Epithelial cell of prostate (primary cell): ENCODE measurements around the gene MYH9.

Experiments used
- DNase-seq: peaks from one replicate; pipeline ENCODE4 v3.0.0-alpha.2; 2011; ENCODE audit warnings: low read depth, low spot score
- H3K27ac ChIP-seq: fragments of 450-650 bp; 2 replicates; pipeline ENCODE4 v1.5.1; 2017; ENCODE audit warnings: mild to moderate bottlenecking

The MYH9 gene

DNA sequence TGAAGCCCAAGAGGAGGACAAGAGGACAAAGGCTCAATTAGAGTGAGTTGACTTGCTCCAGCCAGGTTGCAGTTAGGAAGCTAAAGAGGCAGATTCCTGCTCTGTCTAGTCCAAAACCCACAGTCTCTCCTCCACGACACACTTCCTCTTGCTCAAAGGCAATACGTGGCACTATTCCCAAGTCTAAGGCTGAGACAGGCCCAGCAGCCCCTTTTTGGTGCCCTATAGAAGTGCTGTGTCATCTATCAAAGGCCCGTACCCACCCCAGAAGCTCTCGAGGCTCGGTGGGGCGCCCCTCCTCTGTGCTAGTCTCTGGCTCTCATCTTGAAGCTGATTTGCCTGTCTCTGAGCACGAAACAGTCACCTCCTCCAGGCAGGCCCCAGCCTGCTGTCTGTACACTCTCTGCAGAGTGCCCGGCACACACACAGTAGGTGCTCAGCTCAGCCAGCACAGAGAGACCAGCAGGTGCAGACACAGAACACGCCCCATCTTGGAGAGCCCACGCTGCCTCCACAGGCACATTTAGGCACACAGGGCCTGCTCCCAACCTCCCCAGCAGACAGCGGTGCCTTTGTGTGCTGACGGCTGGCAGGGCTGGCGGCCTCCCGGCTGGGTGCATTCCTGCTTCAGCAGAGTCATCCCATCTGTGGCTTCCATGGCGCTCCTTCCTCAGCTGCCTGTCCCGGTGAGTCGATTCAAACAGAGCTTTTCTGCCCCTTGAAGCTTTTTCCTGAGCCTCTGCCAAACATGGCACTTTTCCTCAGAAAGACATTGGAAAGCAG, 52.8 kb downstream of the MYH9 start:
- peak overlapping the region; percentile 99 for H3K27ac ChIP-seq
- DNase-seq = no peak

DNA sequence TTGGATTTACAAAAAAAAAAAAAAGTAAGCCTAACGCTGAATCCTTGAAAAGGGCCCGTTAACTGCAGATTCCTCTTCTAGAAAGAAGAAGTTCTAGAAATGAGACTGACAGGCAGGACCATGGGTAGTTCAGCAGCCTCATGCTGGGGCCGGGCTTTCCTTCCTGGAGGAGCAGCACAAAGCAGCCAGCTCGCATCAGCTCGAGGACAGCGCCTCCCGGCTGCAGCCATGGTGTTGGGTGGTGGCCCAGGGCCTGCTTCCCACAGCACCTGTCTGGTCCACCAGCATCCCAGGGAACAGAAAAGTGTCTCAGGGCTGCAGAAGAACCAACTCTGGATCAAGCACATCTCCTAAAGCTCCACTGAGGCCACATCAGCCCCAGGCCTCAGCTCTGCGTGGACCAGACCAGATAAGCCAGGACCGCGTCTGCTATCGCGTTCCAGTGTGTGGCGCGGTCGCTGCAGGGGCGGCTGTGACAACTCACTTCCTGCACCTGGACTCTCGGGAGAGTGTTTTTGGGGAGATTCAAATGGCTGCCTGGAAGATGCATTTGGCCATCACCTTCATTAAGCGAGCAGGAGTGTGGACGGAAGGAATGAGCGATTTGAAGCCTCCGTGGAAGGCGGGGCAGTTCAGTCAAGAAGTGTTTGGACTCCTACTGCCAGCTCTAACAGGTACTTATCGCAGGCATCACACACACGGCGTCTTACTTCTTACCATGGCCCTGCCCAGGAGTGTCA, 53.5 kb downstream of the MYH9 start:
- H3K27ac ChIP-seq = peak overlapping the region; percentile 99
- DNase-seq = no peak

GRCh38 chr22:36333644-36334043, 54.1 kb downstream of the MYH9 start:
- no peak for DNase-seq
- peak overlapping the region; percentile 99 for H3K27ac ChIP-seq

DNA sequence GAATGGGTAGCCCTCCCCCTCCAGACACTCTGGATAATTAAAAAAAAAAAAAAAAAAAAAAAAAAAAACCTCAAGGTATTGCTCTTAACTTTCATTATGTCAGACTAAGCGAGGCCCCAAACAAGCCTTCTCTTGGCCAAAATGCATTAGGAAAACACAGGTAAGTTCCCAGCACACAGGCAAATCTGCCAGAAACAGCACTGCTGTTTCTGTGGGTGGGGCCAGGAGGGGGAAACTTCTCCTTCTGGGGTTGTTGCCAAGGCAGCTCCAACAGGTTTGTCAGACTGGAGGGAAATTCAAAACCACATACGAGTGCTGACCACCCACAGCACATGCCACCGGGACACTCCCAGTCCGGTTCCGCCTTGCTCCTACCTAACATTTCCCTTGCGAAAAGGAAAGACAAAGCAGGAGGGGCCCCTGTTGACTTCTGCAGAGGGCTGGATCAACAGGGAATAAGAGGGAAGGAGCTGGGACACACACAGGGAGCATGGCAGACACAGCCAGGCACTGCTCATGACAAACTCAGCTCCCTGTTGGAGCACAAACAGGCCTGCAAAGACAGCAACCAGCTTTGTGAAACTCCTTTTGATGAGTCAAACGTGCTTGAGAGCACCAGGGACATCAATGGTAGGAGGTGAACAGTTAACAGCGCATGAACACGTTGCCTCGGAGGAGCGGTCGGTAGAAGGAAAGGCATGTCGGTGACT, 55.0 kb downstream of the MYH9 start:
- DNase-seq = peak; percentile 89
- peak overlapping the region; percentile 99 for H3K27ac ChIP-seq

DNA sequence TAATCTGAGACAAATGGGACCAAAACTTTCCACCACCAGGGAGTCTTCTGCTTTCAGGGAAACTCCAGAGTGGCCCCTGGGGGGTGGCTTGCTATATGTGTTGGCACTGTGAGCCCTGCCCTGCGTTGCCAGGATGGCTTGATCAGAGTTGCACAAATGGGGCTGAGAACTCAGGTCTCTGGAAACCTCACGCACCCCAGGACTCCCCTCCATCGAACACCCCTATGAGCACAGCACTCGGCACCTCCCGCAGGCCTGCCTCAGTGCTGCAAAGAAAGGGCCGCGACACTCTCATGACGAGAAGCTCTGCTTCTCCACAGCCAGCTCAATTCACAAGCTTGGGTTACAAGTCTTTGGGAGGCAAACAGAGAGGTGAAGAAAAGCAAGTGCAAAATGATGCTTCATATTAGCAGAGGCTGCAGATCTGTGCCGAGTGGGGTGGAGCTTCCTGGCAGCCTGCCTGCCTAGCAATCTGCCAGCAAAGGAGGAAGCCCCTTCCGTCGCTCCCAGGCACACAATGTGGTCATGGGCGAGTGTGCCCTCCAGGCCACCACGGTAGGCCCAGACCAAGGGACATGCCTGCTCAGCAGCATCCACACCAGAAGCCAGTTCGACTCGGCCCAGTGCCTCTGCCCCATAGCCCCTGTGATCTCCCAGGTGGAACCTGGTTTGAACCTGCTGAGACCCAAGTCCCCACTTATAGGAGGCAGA, 55.7 kb downstream of the MYH9 start:
- H3K27ac ChIP-seq = peak overlapping the region; percentile 99
- no peak for DNase-seq

- peak overlapping the region; percentile 99 for H3K27ac ChIP-seq
- DNase-seq = peak; percentile 94
These were observed 56.4 kb downstream of the MYH9 start for GRCh38 chr22:36331306-36331911.

- H3K27ac ChIP-seq = peak overlapping the region; percentile 99
- no peak for DNase-seq
These were observed 57.0 kb downstream of the MYH9 start for GRCh38 chr22:36330655-36331305.

DNA sequence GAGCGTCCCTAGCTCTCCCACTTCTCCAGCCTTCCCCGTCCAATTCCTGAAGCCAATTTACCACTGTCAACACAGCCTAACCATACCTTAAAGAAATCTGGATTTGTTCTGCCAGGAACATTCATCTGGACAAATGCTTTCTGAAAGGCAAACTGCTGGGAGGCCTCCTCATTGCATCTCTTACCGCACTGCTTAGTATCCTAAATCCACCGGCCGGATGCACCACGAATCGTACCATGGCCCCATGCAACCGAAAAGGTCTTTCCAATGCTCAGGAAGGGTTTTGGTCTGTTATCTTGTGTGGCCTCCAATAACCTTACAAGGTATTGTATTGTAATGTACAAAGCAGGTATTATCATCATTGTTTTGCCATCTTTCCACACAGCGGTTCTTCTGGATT, 57.6 kb downstream of the MYH9 start:
- DNase-seq = no peak
- peak overlapping the region; percentile 99 for H3K27ac ChIP-seq

DNA sequence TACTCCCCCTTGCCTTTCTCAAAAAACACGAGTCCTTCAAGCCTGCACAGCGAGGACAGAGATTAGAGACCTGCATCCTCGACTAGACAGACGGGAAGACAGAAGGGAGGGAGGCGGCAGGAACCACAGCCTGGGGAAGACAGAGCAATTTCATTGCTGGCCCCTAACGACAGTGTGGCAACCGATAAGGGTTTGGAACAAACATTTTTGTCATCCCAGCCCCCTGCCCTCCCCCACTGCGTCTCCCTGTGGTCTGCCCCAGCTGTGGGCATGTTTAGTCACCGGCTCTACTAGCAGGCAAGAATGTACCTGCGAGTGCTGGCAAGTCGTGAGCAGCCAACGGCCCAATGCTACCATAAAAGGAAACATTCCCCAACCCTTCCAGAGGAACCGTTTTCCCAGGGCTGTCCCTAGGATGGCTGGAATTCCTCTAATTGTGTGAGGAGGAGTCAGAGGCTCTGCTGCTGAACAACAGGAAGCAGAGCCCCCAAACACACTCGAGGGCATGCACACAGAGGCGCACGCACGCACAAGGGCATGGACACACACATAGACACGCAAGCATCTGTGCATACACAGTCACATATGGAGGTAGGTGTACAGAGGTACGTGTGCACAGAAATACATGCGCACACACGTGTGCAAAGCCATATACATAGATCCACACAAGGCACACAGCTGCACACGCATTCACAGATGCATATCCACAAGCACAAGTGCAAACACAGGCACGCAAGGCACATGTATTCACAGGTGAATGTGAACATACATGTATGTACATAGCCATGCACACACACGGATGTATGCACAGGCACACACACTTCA, 58.3 kb downstream of the MYH9 start:
- DNase-seq = peak; percentile 80
- H3K27ac ChIP-seq = peak overlapping the region; percentile 99

DNA sequence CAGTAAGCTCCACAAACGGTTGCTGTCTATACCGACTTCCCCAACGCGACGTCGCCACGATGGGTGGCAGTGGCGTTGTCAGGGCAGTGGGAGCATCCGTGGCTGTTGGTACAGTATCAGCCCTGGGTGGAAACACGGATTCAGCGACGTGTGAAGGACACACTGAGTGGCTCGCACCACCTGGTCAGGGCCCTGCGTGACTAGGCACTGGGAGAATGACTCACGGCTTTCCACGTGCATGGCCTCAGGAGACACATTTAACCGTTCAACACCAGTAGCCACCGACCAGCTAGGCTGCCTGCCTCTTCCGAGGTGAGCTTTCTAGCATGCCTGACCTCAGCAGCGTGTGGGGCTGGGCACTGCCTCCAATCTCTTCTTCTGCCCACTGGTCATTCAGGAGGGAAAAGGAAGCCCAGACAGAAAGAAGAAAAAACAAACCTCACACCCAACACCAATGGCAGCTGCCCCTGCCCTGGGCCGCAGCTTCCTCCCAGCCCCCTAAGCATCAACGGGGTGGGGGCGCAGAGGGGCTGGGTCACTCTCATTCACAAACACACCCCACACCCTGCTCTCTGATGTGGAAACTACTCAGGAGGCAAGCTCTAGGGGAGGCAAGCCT, 59.0 kb downstream of the MYH9 start:
- DNase-seq = peak; percentile 71
- peak overlapping the region; percentile 99 for H3K27ac ChIP-seq

GRCh38 chr22:36327922-36328551, 59.7 kb downstream of the MYH9 start:
- no peak for DNase-seq
- peak overlapping the region; percentile 99 for H3K27ac ChIP-seq

GRCh38 chr22:36326178-36327161, 61.3 kb downstream of the MYH9 start:
- no peak for DNase-seq
- peak overlapping the region; percentile 99 for H3K27ac ChIP-seq

GRCh38 chr22:36325154-36326031, 62.4 kb downstream of the MYH9 start:
- peak; percentile 73 for DNase-seq
- H3K27ac ChIP-seq = peak overlapping the region; percentile 99

- peak overlapping the region; percentile 99 for H3K27ac ChIP-seq
- no peak for DNase-seq
These were observed 63.4 kb downstream of the MYH9 start for GRCh38 chr22:36324414-36324813.

DNA sequence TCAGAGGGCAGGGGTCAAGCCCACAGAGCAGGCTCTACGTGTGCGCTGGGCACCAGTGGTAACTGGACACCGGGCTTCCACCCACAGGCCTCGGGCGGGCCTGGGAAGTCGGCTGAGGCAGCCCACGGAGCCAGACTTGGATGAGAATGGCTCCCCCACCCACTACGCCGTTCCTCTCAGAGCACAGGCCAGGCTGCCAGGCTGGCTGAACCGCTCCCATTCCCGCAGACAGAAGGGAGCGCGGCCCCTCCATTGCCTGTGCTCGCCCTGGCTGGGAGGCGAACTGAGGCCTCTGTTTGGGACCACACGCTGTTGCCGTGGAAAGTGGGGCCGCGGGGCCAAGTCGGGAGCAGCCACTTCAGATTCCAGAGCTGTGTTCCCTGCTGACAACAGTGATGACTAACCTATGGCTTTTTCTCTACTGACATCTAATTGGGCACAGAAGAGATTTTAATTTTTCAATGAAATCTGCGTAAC, 63.9 kb downstream of the MYH9 start:
- H3K27ac ChIP-seq = peak overlapping the region; percentile 99

More for the DNA sequence above, 63.9 kb downstream of the MYH9 start:
- DNase-seq = no peak
